ENCODE measurements around the gene ELOB. TPM values are rescaled to one million over a fixed set of nuclear protein-coding genes. Genes with fewer than 3 reads are reported as not detected.

ELOB gene
- polyA plus RNA-seq, 4 donors = 166 to 718 (median 396) TPM

GRCh38 chr16:2804728-2805127, 27.6 kb upstream of the ELOB start:
- no peak overlapping the region for H3K27ac ChIP-seq (ENCODE audit: low read depth in 1 of 3, low read length in 2 of 3)
- no peaks in the 10 kb centered on the region for H3K36me3 ChIP-seq (ENCODE audit: control insufficient read depth in 3 of 3, insufficient read depth in 2 of 3, low read depth in 1 of 3, low read length in 3 of 3)
- H3K9me3 ChIP-seq (ENCODE audit: control insufficient read depth in 2 of 2, insufficient read depth in 1 of 2, low read depth in 1 of 2, low read length in 1 of 2) = peaks cover 0 to 26% of the 10 kb centered on the region in 2 donors
- FAIRE-seq (no peak), DNase-seq (no peak)
- WGBS, 3 donors = 87 to 94% (median 90%) methylated on average over 4 of the region's 4 CpGs
- H3K27me3 ChIP-seq (ENCODE audit: control insufficient read depth in 3 of 3, insufficient read depth in 3 of 3, low read length in 3 of 3) = peaks cover 0 to 4% (median 0%) of the 10 kb centered on the region in 3 donors
- no peak overlapping the region for H3K4me3 ChIP-seq (ENCODE audit: low read depth in 1 of 3, low read length in 3 of 3)
- H3K4me1 ChIP-seq (ENCODE audit: control insufficient read depth in 3 of 3, insufficient read depth in 2 of 3, low read depth in 1 of 3, low read length in 2 of 3) = no peaks in the 10 kb centered on the region

- 83 to 86% (median 86%) methylated on average over 3 of the region's 3 CpGs for WGBS, 3 donors
- no peak for FAIRE-seq
These were observed 26.6 kb upstream of the ELOB start for GRCh38 chr16:2803545-2804195.

GRCh38 chr16:2799859-2800226, 22.8 kb upstream of the ELOB start:
- FAIRE-seq (no peak), DNase-seq (peak; percentile 72 to 89)
- H3K9me3 ChIP-seq (ENCODE audit: control insufficient read depth in 2 of 2, insufficient read depth in 1 of 2, low read depth in 1 of 2, low read length in 1 of 2) = peaks cover 0 to 11% of the 10 kb centered on the region in 2 donors
- H3K36me3 ChIP-seq (ENCODE audit: control insufficient read depth in 3 of 3, insufficient read depth in 2 of 3, low read depth in 1 of 3, low read length in 3 of 3) = no peaks in the 10 kb centered on the region
- no peaks in the 10 kb centered on the region for H3K27me3 ChIP-seq (ENCODE audit: control insufficient read depth in 3 of 3, insufficient read depth in 3 of 3, low read length in 3 of 3)
- 19 to 64% (median 43%) methylated on average over 1 of the region's 1 CpG for WGBS, 3 donors
- H3K4me1 ChIP-seq (ENCODE audit: control insufficient read depth in 3 of 3, insufficient read depth in 2 of 3, low read depth in 1 of 3, low read length in 2 of 3) = peaks cover 0 to 9% (median 2%) of the 10 kb centered on the region in 3 donors
- H3K4me3 ChIP-seq (ENCODE audit: low read depth in 1 of 3, low read length in 3 of 3) = no peak overlapping the region
- H3K27ac ChIP-seq (ENCODE audit: low read depth in 1 of 3, low read length in 2 of 3) = peak overlapping the region in 1 of 3 donors; percentile 79

More at GRCh38 chr16:2803545-2804195, 26.6 kb upstream of the ELOB start:
- Histone ChIP-seq H3K4me1 (ENCODE audit: control insufficient read depth in 3 of 3, insufficient read depth in 2 of 3, low read depth in 1 of 3, low read length in 2 of 3) (peaks cover 0 to 9% (median 0%) of the 10 kb centered on the region in 3 donors), H3K27me3 (ENCODE audit: control insufficient read depth in 3 of 3, insufficient read depth in 3 of 3, low read length in 3 of 3) (peaks cover 0 to 4% (median 0%) of the 10 kb centered on the region in 3 donors), H3K27ac (ENCODE audit: low read depth in 1 of 3, low read length in 2 of 3) (no peak overlapping the region), H3K9me3 (ENCODE audit: control insufficient read depth in 2 of 2, insufficient read depth in 1 of 2, low read depth in 1 of 2, low read length in 1 of 2) (peaks cover 0 to 26% of the 10 kb centered on the region in 2 donors), H3K4me3 (ENCODE audit: low read depth in 1 of 3, low read length in 3 of 3) (no peak overlapping the region), H3K36me3 (ENCODE audit: control insufficient read depth in 3 of 3, insufficient read depth in 2 of 3, low read depth in 1 of 3, low read length in 3 of 3) (no peaks in the 10 kb centered on the region)
- DNase-seq = no peak

- DNase-seq = peak in 1 of 2 donors; percentile 44
- peak overlapping the region in 1 of 3 donors; percentile 79 for H3K27ac ChIP-seq (ENCODE audit: low read depth in 1 of 3, low read length in 2 of 3)
These were observed 22.3 kb upstream of the ELOB start for GRCh38 chr16:2799205-2799858.

GRCh38 chr16:2798723-2799204, 21.7 kb upstream of the ELOB start:
- Histone ChIP-seq H3K4me1 (ENCODE audit: control insufficient read depth in 3 of 3, insufficient read depth in 2 of 3, low read depth in 1 of 3, low read length in 2 of 3) (peaks cover 0 to 17% (median 2%) of the 10 kb centered on the region in 3 donors), H3K36me3 (ENCODE audit: control insufficient read depth in 3 of 3, insufficient read depth in 2 of 3, low read depth in 1 of 3, low read length in 3 of 3) (no peaks in the 10 kb centered on the region), H3K4me3 (ENCODE audit: low read depth in 1 of 3, low read length in 3 of 3) (no peak overlapping the region), H3K27me3 (ENCODE audit: control insufficient read depth in 3 of 3, insufficient read depth in 3 of 3, low read length in 3 of 3) (no peaks in the 10 kb centered on the region), H3K27ac (ENCODE audit: low read depth in 1 of 3, low read length in 2 of 3) (peak overlapping the region in 1 of 3 donors; percentile 14), H3K9me3 (ENCODE audit: control insufficient read depth in 2 of 2, insufficient read depth in 1 of 2, low read depth in 1 of 2, low read length in 1 of 2) (peaks cover 0 to under 1% of the 10 kb centered on the region in 2 donors)
- DNase-seq = no peak
- FAIRE-seq = no peak
- WGBS, 3 donors = 92 to 96% (median 94%) methylated on average over 22 to 39 of the region's 39 CpGs

More at GRCh38 chr16:2799205-2799858, 22.3 kb upstream of the ELOB start:
- H3K27me3 ChIP-seq (ENCODE audit: control insufficient read depth in 3 of 3, insufficient read depth in 3 of 3, low read length in 3 of 3) = no peaks in the 10 kb centered on the region
- H3K36me3 ChIP-seq (ENCODE audit: control insufficient read depth in 3 of 3, insufficient read depth in 2 of 3, low read depth in 1 of 3, low read length in 3 of 3) = no peaks in the 10 kb centered on the region
- 86 to 88% (median 87%) methylated on average over 21 of the region's 21 CpGs for WGBS, 3 donors
- H3K4me3 ChIP-seq (ENCODE audit: low read depth in 1 of 3, low read length in 3 of 3) = no peak overlapping the region
- peaks cover 0 to 6% of the 10 kb centered on the region in 2 donors for H3K9me3 ChIP-seq (ENCODE audit: control insufficient read depth in 2 of 2, insufficient read depth in 1 of 2, low read depth in 1 of 2, low read length in 1 of 2)
- no peak for FAIRE-seq
- H3K4me1 ChIP-seq (ENCODE audit: control insufficient read depth in 3 of 3, insufficient read depth in 2 of 3, low read depth in 1 of 3, low read length in 2 of 3) = peaks cover 0 to 14% (median 2%) of the 10 kb centered on the region in 3 donors

- no peaks in the 10 kb centered on the region for H3K9me3 ChIP-seq (ENCODE audit: control insufficient read depth in 2 of 2, insufficient read depth in 1 of 2, low read depth in 1 of 2, low read length in 1 of 2)
- H3K27me3 ChIP-seq (ENCODE audit: control insufficient read depth in 3 of 3, insufficient read depth in 3 of 3, low read length in 3 of 3) = peaks cover 0 to 7% (median 4%) of the 10 kb centered on the region in 3 donors
- no peak overlapping the region for H3K4me3 ChIP-seq (ENCODE audit: low read depth in 1 of 3, low read length in 3 of 3)
- 26 to 54% (median 38%) methylated on average over 7 of the region's 7 CpGs for WGBS, 3 donors
- DNase-seq (peak; percentile 20 to 46), FAIRE-seq (no peak)
- H3K4me1 ChIP-seq (ENCODE audit: control insufficient read depth in 3 of 3, insufficient read depth in 2 of 3, low read depth in 1 of 3, low read length in 2 of 3) = peaks cover 0 to 22% (median 2%) of the 10 kb centered on the region in 3 donors
- no peaks in the 10 kb centered on the region for H3K36me3 ChIP-seq (ENCODE audit: control insufficient read depth in 3 of 3, insufficient read depth in 2 of 3, low read depth in 1 of 3, low read length in 3 of 3)
- H3K27ac ChIP-seq (ENCODE audit: low read depth in 1 of 3, low read length in 2 of 3) = peak overlapping the region in 1 of 3 donors; percentile 29
These were observed 18.5 kb upstream of the ELOB start for GRCh38 chr16:2795395-2796143.

GRCh38 chr16:2792940-2793339, 15.9 kb upstream of the ELOB start:
- WGBS, 3 donors = 90 to 94% (median 94%) methylated on average over 10 of the region's 10 CpGs
- no peak overlapping the region for H3K27ac ChIP-seq (ENCODE audit: low read depth in 1 of 3, low read length in 2 of 3)
- H3K36me3 ChIP-seq (ENCODE audit: control insufficient read depth in 3 of 3, insufficient read depth in 2 of 3, low read depth in 1 of 3, low read length in 3 of 3) = no peaks in the 10 kb centered on the region
- FAIRE-seq (no peak), DNase-seq (no peak)
- H3K9me3 ChIP-seq (ENCODE audit: control insufficient read depth in 2 of 2, insufficient read depth in 1 of 2, low read depth in 1 of 2, low read length in 1 of 2) = no peaks in the 10 kb centered on the region
- peaks cover 0 to 9% (median 7%) of the 10 kb centered on the region in 3 donors for H3K27me3 ChIP-seq (ENCODE audit: control insufficient read depth in 3 of 3, insufficient read depth in 3 of 3, low read length in 3 of 3)
- H3K4me3 ChIP-seq (ENCODE audit: low read depth in 1 of 3, low read length in 3 of 3) = no peak overlapping the region
- H3K4me1 ChIP-seq (ENCODE audit: control insufficient read depth in 3 of 3, insufficient read depth in 2 of 3, low read depth in 1 of 3, low read length in 2 of 3) = peaks cover 0 to 13% (median 2%) of the 10 kb centered on the region in 3 donors

GRCh38 chr16:2791174-2791573, 14.1 kb upstream of the ELOB start:
- WGBS, 3 donors = 75 to 82% (median 76%) methylated on average over 8 of the region's 8 CpGs
- no peak for DNase-seq
- H3K4me1 ChIP-seq (ENCODE audit: control insufficient read depth in 3 of 3, insufficient read depth in 2 of 3, low read depth in 1 of 3, low read length in 2 of 3) = peaks cover 0 to 15% (median 2%) of the 10 kb centered on the region in 3 donors
- H3K36me3 ChIP-seq (ENCODE audit: control insufficient read depth in 3 of 3, insufficient read depth in 2 of 3, low read depth in 1 of 3, low read length in 3 of 3) = no peaks in the 10 kb centered on the region
- H3K27ac ChIP-seq (ENCODE audit: low read depth in 1 of 3, low read length in 2 of 3) = no peak overlapping the region
- no peak overlapping the region for H3K4me3 ChIP-seq (ENCODE audit: low read depth in 1 of 3, low read length in 3 of 3)
- H3K27me3 ChIP-seq (ENCODE audit: control insufficient read depth in 3 of 3, insufficient read depth in 3 of 3, low read length in 3 of 3) = peaks cover 0 to 21% (median 12%) of the 10 kb centered on the region in 3 donors
- H3K9me3 ChIP-seq (ENCODE audit: control insufficient read depth in 2 of 2, insufficient read depth in 1 of 2, low read depth in 1 of 2, low read length in 1 of 2) = no peaks in the 10 kb centered on the region
- no peak for FAIRE-seq

All from small intestine (tissue), 7 donors.